ENCODE data around the gene PLD6. TPM values are rescaled to one million over a fixed set of nuclear protein-coding genes. Genes with fewer than 3 reads are reported as not detected.

PLD6 gene
- total and polyA plus RNA-seq, 3 donors from 2014 or later = 39.9 to 44.2 (median 41.5) TPM

- WGBS, 2 donors = 92 to 94% methylated on average over 7 to 16 of the region's 16 CpGs
- peaks cover 6% of the 10 kb centered on the region for H3K4me1 ChIP-seq
- H3K9me3 ChIP-seq = no peaks in the 10 kb centered on the region
- H3K27ac ChIP-seq = no peak overlapping the region
- no peaks in the 10 kb centered on the region for H3K27me3 ChIP-seq
- DNase-seq = no peak
- H3K36me3 ChIP-seq (ENCODE audit: low read depth, missing control alignments) = no peaks in the 10 kb centered on the region
- TF ChIP-seq POLR2A (IDR thresholded peaks at IDR 0.05) (no peak), CTCF (IDR thresholded peaks at IDR 0.05) (no peak)
- intact Hi-C loops (cut with DNase I; ENCODE audit: low total_unique reads) = no loop called here
- H3K4me3 ChIP-seq = no peak overlapping the region
These were observed 20.5 kb upstream of the PLD6 start for GRCh38 chr17:17226451-17227265.

GRCh38 chr17:17225901-17226300 lies 19.8 kb upstream of the PLD6 start:
- DNase-seq = no peak
- no peaks in the 10 kb centered on the region for H3K36me3 ChIP-seq (ENCODE audit: low read depth, missing control alignments)
- H3K27me3 ChIP-seq = no peaks in the 10 kb centered on the region
- H3K4me3 ChIP-seq = no peak overlapping the region
- no peaks in the 10 kb centered on the region for H3K9me3 ChIP-seq
- intact Hi-C loops (cut with DNase I; ENCODE audit: low total_unique reads) = no loop called here
- TF ChIP-seq POLR2A (IDR thresholded peaks at IDR 0.05) (no peak), CTCF (IDR thresholded peaks at IDR 0.05) (no peak)
- H3K27ac ChIP-seq = no peak overlapping the region
- H3K4me1 ChIP-seq = peaks cover 6% of the 10 kb centered on the region
- WGBS, 2 donors = 88 to 94% methylated on average over 10 of the region's 10 CpGs

GRCh38 chr17:17224137-17224536 lies 18.0 kb upstream of the PLD6 start:
- H3K4me3 ChIP-seq = no peak overlapping the region
- H3K36me3 ChIP-seq (ENCODE audit: low read depth, missing control alignments) = no peaks in the 10 kb centered on the region
- WGBS, 2 donors = 90% methylated on average over 8 of the region's 8 CpGs
- H3K27me3 ChIP-seq = no peaks in the 10 kb centered on the region
- no peaks in the 10 kb centered on the region for H3K9me3 ChIP-seq
- peaks cover 6% of the 10 kb centered on the region for H3K4me1 ChIP-seq
- no peak for TF ChIP-seq CTCF (IDR thresholded peaks at IDR 0.05)
- no peak for TF ChIP-seq POLR2A (IDR thresholded peaks at IDR 0.05)
- DNase-seq = no peak
- intact Hi-C loops (cut with DNase I; ENCODE audit: low total_unique reads) = no loop called here
- H3K27ac ChIP-seq = no peak overlapping the region

- Histone ChIP-seq H3K4me3 (no peak overlapping the region), H3K27me3 (no peaks in the 10 kb centered on the region), H3K4me1 (peaks cover 6% of the 10 kb centered on the region), H3K36me3 (ENCODE audit: low read depth, missing control alignments) (no peaks in the 10 kb centered on the region), H3K9me3 (no peaks in the 10 kb centered on the region), H3K27ac (no peak overlapping the region)
- 85 to 91% methylated on average over 9 to 16 of the region's 16 CpGs for WGBS, 2 donors
- no peak for DNase-seq
- TF ChIP-seq POLR2A (IDR thresholded peaks at IDR 0.05) (no peak), CTCF (IDR thresholded peaks at IDR 0.05) (no peak)
- intact Hi-C loops (cut with DNase I; ENCODE audit: low total_unique reads) = no loop called here
These were observed 17.6 kb upstream of the PLD6 start for GRCh38 chr17:17223736-17224135.

- H3K4me3 ChIP-seq = no peak overlapping the region
- H3K27me3 ChIP-seq = no peaks in the 10 kb centered on the region
- H3K27ac ChIP-seq = no peak overlapping the region
- intact Hi-C loops (cut with DNase I; ENCODE audit: low total_unique reads) = no loop called here
- TF ChIP-seq POLR2A (IDR thresholded peaks at IDR 0.05) (no peak), CTCF (IDR thresholded peaks at IDR 0.05) (no peak)
- no peak for DNase-seq
- 86 to 95% methylated on average over 22 of the region's 22 CpGs for WGBS, 2 donors
- no peaks in the 10 kb centered on the region for H3K36me3 ChIP-seq (ENCODE audit: low read depth, missing control alignments)
- no peaks in the 10 kb centered on the region for H3K4me1 ChIP-seq
- no peaks in the 10 kb centered on the region for H3K9me3 ChIP-seq
These were observed 15.2 kb upstream of the PLD6 start for GRCh38 chr17:17221329-17221728.

Data from testis (tissue), 3 donors.